H1 (cell line): ENCODE measurements around the gene ICA1. TPM values are rescaled to one million over a fixed set of nuclear protein-coding genes. Genes with fewer than 3 reads are reported as not detected.

ENCODE experiments used
- CTCF ChIA-PET: fragments of 300-600 bp; sonication (Branson Sonifier 250); formaldehyde crosslinking; loops from one replicate; lab custom pipeline; 2021; ENCODE audit not compliant: partially characterized antibody; lab: Charles Lee
- POLR2A ChIA-PET: fragments of 300-600 bp; sonication (Branson Sonifier 250); formaldehyde crosslinking; loops from one replicate; lab custom pipeline; 2021; ENCODE audit warnings: inconsistent platforms; ENCODE audit not compliant: partially characterized antibody; lab: Charles Lee
- DNase-seq, 2 experiments: peaks; one replicate each; pipeline versions ENCODE4 v3.0.0 to v3.0.0-alpha.2; 2010 to 2022; ENCODE audit warnings: low spot score in 2 of 2, low read depth in 1 of 2, mixed read lengths in 1 of 2
- FAIRE-seq: peaks from 2 replicates; lab custom pipeline; 2011; peaks lifted over from hg19 to GRCh38; lab: Jason Lieb, UNC
- H2AFZ ChIP-seq: 2 replicates; pipeline ENCODE4 v1.8.1; 2012; ENCODE audit warnings: low read length, inconsistent platforms
- H2AK5ac ChIP-seq: 2 replicates; pipeline ENCODE4 v1.6.1; 2013; ENCODE audit warnings: low read depth, low read length
- H2BK120ac ChIP-seq: replicated peaks from 2 replicates; pipeline ENCODE3; 2013; ENCODE audit warnings: low read depth, low read length, inconsistent platforms
- H2BK12ac ChIP-seq: 2 replicates; pipeline ENCODE4 v1.6.1; 2013; ENCODE audit warnings: low read depth, low read length
- H2BK15ac ChIP-seq: 2 replicates; pipeline ENCODE4 v1.6.1; 2013; ENCODE audit warnings: low read length
- H2BK20ac ChIP-seq: 2 replicates; pipeline ENCODE4 v1.6.1; 2013; ENCODE audit warnings: low read length
- H2BK5ac ChIP-seq: 2 replicates; pipeline ENCODE4 v1.6.1; 2013; ENCODE audit warnings: low read depth, low read length
- H3K14ac ChIP-seq: 2 replicates; pipeline ENCODE4 v1.6.1; 2013; ENCODE audit warnings: inconsistent platforms; ENCODE audit not compliant: insufficient read length
- H3K18ac ChIP-seq: 2 replicates; pipeline ENCODE4 v1.6.1; 2013; ENCODE audit warnings: low read length; ENCODE audit errors: extremely low read depth
- H3K23ac ChIP-seq: 2 replicates; pipeline ENCODE4 v1.6.1; 2013; ENCODE audit warnings: inconsistent platforms; ENCODE audit not compliant: insufficient read length
- H3K23me2 ChIP-seq: 2 replicates; pipeline ENCODE4 v1.6.1; 2013; ENCODE audit warnings: low read depth, low read length
- H3K27ac ChIP-seq: 2 replicates; pipeline ENCODE4 v1.6.1; 2011; ENCODE audit warnings: low read depth, low read length, inconsistent platforms
- H3K27me3 ChIP-seq, 4 experiments: replicated peaks in 1 of 4; 1 replicate in 1 of 4; 2 replicates in 3 of 4; pipeline versions ENCODE4 v1.6.1 to v1.8.1; 2011 to 2013; ENCODE audit warnings: low read length in 3 of 4, mild to moderate bottlenecking in 3 of 4, inconsistent platforms in 2 of 4, mixed read lengths in 2 of 4, moderate library complexity in 1 of 4; ENCODE audit not compliant: control insufficient read depth in 3 of 4, insufficient read depth in 3 of 4; ENCODE audit errors: extremely low read depth in 1 of 4
- H3K36me3 ChIP-seq, 4 experiments: 2 replicates each; pipeline versions ENCODE4 v1.6.1 to v1.8.1; 2011 to 2013; ENCODE audit warnings: mild to moderate bottlenecking in 4 of 4, low read length in 3 of 4, moderate library complexity in 2 of 4, control low read depth in 1 of 4, inconsistent platforms in 1 of 4; ENCODE audit not compliant: insufficient read depth in 4 of 4, control insufficient read depth in 2 of 4
- H3K4ac ChIP-seq: replicated peaks from 2 replicates; pipeline ENCODE3; 2013; ENCODE audit warnings: low read length, low read depth, mixed read lengths, inconsistent platforms; ENCODE audit not compliant: insufficient read length
- H3K4me1 ChIP-seq, 4 experiments: replicated peaks in 1 of 4; 1 replicate in 1 of 4; 2 replicates in 3 of 4; pipeline versions ENCODE4 v1.6.1 to v1.8.1; 2011 to 2013; ENCODE audit warnings: low read length in 3 of 4, inconsistent platforms in 2 of 4, mixed read lengths in 1 of 4; ENCODE audit not compliant: insufficient read depth in 4 of 4, control insufficient read depth in 3 of 4
- H3K4me2 ChIP-seq, 2 experiments: 2 replicates each; pipeline versions ENCODE4 v1.6.1 to v1.8.1; 2011 to 2013; ENCODE audit warnings: low read depth in 2 of 2, low read length in 2 of 2, control low read depth in 1 of 2, inconsistent platforms in 1 of 2, mild to moderate bottlenecking in 1 of 2; ENCODE audit not compliant: insufficient read depth in 1 of 2
- H3K4me3 ChIP-seq, 4 experiments: fragments of 200-600, 300-600 bp in 1 of 4; sonication (generic), shearing (Covaris generic), sonication (Bioruptor Twin) in 1 of 4; 2 replicates each; pipeline versions ENCODE4 v1.5.1 to v1.8.1; 2011 to 2016; ENCODE audit warnings: low read length in 4 of 4, low read depth in 3 of 4, control low read depth in 2 of 4, inconsistent platforms in 2 of 4, mild to moderate bottlenecking in 2 of 4, mixed read lengths in 1 of 4, moderate library complexity in 1 of 4; ENCODE audit not compliant: insufficient read depth in 2 of 4; ENCODE audit errors: extremely low read depth in 1 of 4
- H3K56ac ChIP-seq: replicated peaks from 2 replicates; pipeline ENCODE3; 2013; ENCODE audit warnings: low read depth, mild to moderate bottlenecking, mixed read lengths, low read length, inconsistent platforms; ENCODE audit not compliant: insufficient read length
- H3K79me1 ChIP-seq: 2 replicates; pipeline ENCODE4 v1.6.1; 2013; ENCODE audit warnings: low read depth, low read length, control low read depth
- H3K79me2 ChIP-seq, 2 experiments: 2 replicates each; pipeline versions ENCODE4 v1.6.1 to v1.8.1; 2012 to 2013; ENCODE audit warnings: low read length in 2 of 2, mild to moderate bottlenecking in 2 of 2, inconsistent platforms in 1 of 2; ENCODE audit not compliant: insufficient read depth in 2 of 2, control insufficient read depth in 1 of 2
- H3K9ac ChIP-seq, 4 experiments: replicated peaks in 1 of 4; 1 replicate in 1 of 4; 2 replicates in 3 of 4; pipeline versions ENCODE4 v1.6.1 to v1.8.1; 2011 to 2013; ENCODE audit warnings: low read depth in 3 of 4, low read length in 3 of 4, control low read depth in 2 of 4, mild to moderate bottlenecking in 2 of 4, moderate library complexity in 2 of 4, inconsistent platforms in 1 of 4; ENCODE audit errors: extremely low read depth in 1 of 4
- H3K9me3 ChIP-seq, 2 experiments: 2 replicates each; pipeline versions ENCODE4 v1.6.1 to v1.8.1; 2012 to 2013; ENCODE audit warnings: mild to moderate bottlenecking in 2 of 2, moderate library complexity in 2 of 2, control low read depth in 1 of 2, inconsistent platforms in 1 of 2, low read depth in 1 of 2, low read length in 1 of 2, mixed read lengths in 1 of 2; ENCODE audit not compliant: insufficient read depth in 2 of 2
- H4K20me1 ChIP-seq, 2 experiments: replicated peaks in 1 of 2; 2 replicates each; pipeline versions ENCODE3 to v1.8.1; 2011 to 2013; ENCODE audit warnings: inconsistent platforms in 2 of 2, low read length in 2 of 2, mild to moderate bottlenecking in 1 of 2; ENCODE audit not compliant: insufficient read depth in 2 of 2, control insufficient read depth in 1 of 2
- H4K5ac ChIP-seq: 2 replicates; pipeline ENCODE4 v1.6.1; 2013; ENCODE audit warnings: low read length, low read depth, mixed read lengths, inconsistent platforms; ENCODE audit not compliant: insufficient read length
- H4K8ac ChIP-seq: 2 replicates; pipeline ENCODE4 v1.8.0; 2013; ENCODE audit warnings: mild to moderate bottlenecking, moderate library complexity, low read length, inconsistent platforms; ENCODE audit not compliant: insufficient read depth; ENCODE audit errors: extremely low read depth
- H4K91ac ChIP-seq: replicated peaks from 2 replicates; pipeline ENCODE3; 2013; ENCODE audit warnings: low read length, mixed read lengths, inconsistent platforms; ENCODE audit not compliant: insufficient read length
- ASH2L ChIP-seq: fragments of 200-600, 300-600 bp; sonication (generic); IDR thresholded peaks from one replicate; pipeline ENCODE4 v1.7.1; 2017; ENCODE audit warnings: low read length
- BACH1 ChIP-seq: IDR thresholded peaks from 2 replicates; pipeline ENCODE4 v1.6.1; 2012; ENCODE audit warnings: low read length, improper control_type of control experiment
- BCL11A ChIP-seq, 2 experiments: IDR thresholded peaks; one replicate each; pipeline ENCODE4 v1.6.1; 2011; ENCODE audit warnings: low read depth in 2 of 2, low read length in 2 of 2, mild to moderate bottlenecking in 2 of 2
- CTBP2 ChIP-seq: IDR thresholded peaks from 2 replicates; pipeline ENCODE4 v1.7.0; 2011; ENCODE audit warnings: borderline replicate concordance, mild to moderate bottlenecking, moderate library complexity, mixed read lengths, low read length; ENCODE audit not compliant: insufficient read depth, insufficient read length
- EGR1 ChIP-seq: IDR thresholded peaks from 2 replicates; pipeline ENCODE4 v1.6.1; 2011; ENCODE audit warnings: low read depth, low read length, borderline replicate concordance
- GTF2F1 ChIP-seq: IDR thresholded peaks from 2 replicates; pipeline ENCODE4 v1.6.1; 2012; ENCODE audit warnings: low read depth, low read length, improper control_type of control experiment, borderline replicate concordance
- MAX ChIP-seq: IDR thresholded peaks from 2 replicates; pipeline ENCODE4 v1.6.1; 2012; ENCODE audit warnings: inconsistent platforms
- PHF8 ChIP-seq: fragments of 200-600 bp; sonication (generic); conservative IDR thresholded peaks from 2 replicates; pipeline ENCODE4 v1.7.1; 2012; ENCODE audit warnings: low read depth, mild to moderate bottlenecking, inconsistent platforms, low read length, moderate library complexity
- RBBP5 ChIP-seq: IDR thresholded peaks from 2 replicates; pipeline ENCODE4 v1.7.1; 2012; ENCODE audit warnings: low read depth, mild to moderate bottlenecking, inconsistent platforms, low read length, moderate library complexity, borderline replicate concordance
- SP2 ChIP-seq: IDR thresholded peaks from 2 replicates; pipeline ENCODE4 v1.6.1; 2012; ENCODE audit warnings: mild to moderate bottlenecking, low read length, inconsistent platforms
- WGBS, 2 experiments: shearing (Covaris generic) in 1 of 2; methylation state at CpG; one replicate each; pipeline versions ENCODE4 v1.1.6 to v1.1.7; 2013 to 2015; ENCODE audit warnings: low lambda C conversion rate in 2 of 2, mixed read lengths in 2 of 2, inconsistent platforms in 1 of 2, low coverage in 1 of 2, missing lambda C conversion rate in 1 of 2; ENCODE audit not compliant: insufficient replicate concordance in 2 of 2, insufficient coverage in 1 of 2, insufficient read length in 1 of 2; ENCODE audit errors: extremely low coverage in 1 of 2, missing lambda C conversion rate in 1 of 2; 5-methylcytosine and 5-hydroxymethylcytosine counted together
- polyA plus RNA-seq, 7 experiments: library from polyadenylated mRNA; depleted of rRNA in 3 of 7; stranded (reverse) in 5 of 7; unstranded in 2 of 7; fragments of >200 nt in 5 of 7; fragments of 200-250 nt in 2 of 7; gene quantifications; 1 replicate in 5 of 7; 2 replicates in 1 of 7; 4 replicates in 1 of 7; pipeline versions ENCODE4 v1.2.1 to v1.2.3, GENCODE V29; 2011 to 2013; ENCODE audit warnings: missing spikeins in 2 of 7, mixed read lengths in 2 of 7
- total RNA-seq: library from RNA; stranded (reverse); fragmentation: NEBNext Ultra II Directional; extraction: Animal tissue kit (Norgen Biotek cat#: 25700); gene quantifications from 2 replicates; pipeline ENCODE4 v1.2.1, GENCODE V29; 2021

Gene ICA1
- total and polyA plus RNA-seq, 2 of the 8 experiments (the other 6 are each of a cell fraction or from before 2014, with no cell fraction given) = 14.9 to 37.1 TPM

- no peaks in the 10 kb centered on the region for H3K9me3 ChIP-seq
- H2BK5ac ChIP-seq = no peak overlapping the region
- H2BK20ac ChIP-seq = no peak overlapping the region
- no peaks in the 10 kb centered on the region for H3K79me2 ChIP-seq
- WGBS, 2 experiments = 67% methylated on average over 7 of the region's 7 CpGs; no CpG with 5 or more reads in 1 of the 2 experiments
- no peak overlapping the region for H2BK12ac ChIP-seq
- no peak overlapping the region for H3K4ac ChIP-seq
- no peak overlapping the region for H4K5ac ChIP-seq
- H3K23me2 ChIP-seq = no peaks in the 10 kb centered on the region; the same call in 1 of the 2 replicates
- H4K20me1 ChIP-seq = no peaks in the 10 kb centered on the region
- no peak overlapping the region for H3K4me2 ChIP-seq
- no peak overlapping the region for H2AK5ac ChIP-seq
- H3K27ac ChIP-seq = no peak overlapping the region
- H4K8ac ChIP-seq = no peak overlapping the region
- no peaks in the 10 kb centered on the region for H3K36me3 ChIP-seq
- H3K14ac ChIP-seq = no peak overlapping the region
- H3K56ac ChIP-seq = no peak overlapping the region
- no peaks in the 10 kb centered on the region for H3K79me1 ChIP-seq
- H4K91ac ChIP-seq = no peak overlapping the region
- no peaks in the 10 kb centered on the region for H3K27me3 ChIP-seq
- H3K23ac ChIP-seq = no peak overlapping the region
- FAIRE-seq = peak; percentile 91
- no peak overlapping the region for H3K18ac ChIP-seq
- POLR2A ChIA-PET = interaction anchor here (0.6 to 0.7 kb wide), 2 partner anchors 129 to 247 kb away, joined by 3 read pairs; no protein-coding TSS in a partner anchor
- no peak overlapping the region for H2BK15ac ChIP-seq
- no peak overlapping the region for H2AFZ ChIP-seq
- H3K4me3 ChIP-seq = no peak overlapping the region
- no peak for DNase-seq
- no peak overlapping the region for H2BK120ac ChIP-seq
- no peak overlapping the region for H3K9ac ChIP-seq
- peaks cover 2 to 15% (median 12%) of the 10 kb centered on the region in 4 experiments; a peak in 6 of 7 replicates for H3K4me1 ChIP-seq
- CTCF ChIA-PET = interaction anchor here (0.6 to 3.1 kb wide), 18 partner anchors 8 to 866 kb away, joined by 3 to 8 read pairs (median 3); no protein-coding TSS in a partner anchor
- TF ChIP-seq MAX = no peak
- TF ChIP-seq GTF2F1 = no peak
- TF ChIP-seq RBBP5 = no peak
- no peak for TF ChIP-seq CTBP2
- TF ChIP-seq EGR1 = no peak
- no peak for TF ChIP-seq BACH1
- no peak for TF ChIP-seq ASH2L
- no peak for TF ChIP-seq SP2
- TF ChIP-seq BCL11A (IDR thresholded peaks at IDR 0.05; ENCODE audit: low read depth in 2 of 2, low read length in 2 of 2) = no peak
- no peak for TF ChIP-seq PHF8
Observed at GRCh38 chr7:8217200-8218068, 44.5 kb downstream of the ICA1 start.
